Common myeloid progenitor, CD34-positive (primary cell): ENCODE data around the gene FUOM.

Experiments
- CTCF ChIA-PET: fragments of 350-600 bp; sonication (Branson Sonifier 250); formaldehyde crosslinking; loops from one replicate; lab custom pipeline; 2021; ENCODE audit warnings: antibody characterized with exemption; lab: Charles Lee
- POLR2A ChIA-PET: fragments of 350-600 bp; sonication (Branson Sonifier 250); formaldehyde crosslinking; loops from one replicate; lab custom pipeline; 2021; ENCODE audit warnings: antibody characterized with exemption; lab: Charles Lee
- DNase-seq, 3 donors: peaks; one replicate each; pipeline versions ENCODE4 v3.0.0 to v3.0.0-alpha.2; 2013
- H3K27ac ChIP-seq, 2 experiments: 1 replicate in 1 of 2; 2 replicates in 1 of 2; pipeline ENCODE4 v1.7.0; 2013; ENCODE audit warnings: inconsistent platforms in 2 of 2, low read length in 2 of 2, mild to moderate bottlenecking in 2 of 2, low read depth in 1 of 2, moderate library complexity in 1 of 2; ENCODE audit not compliant: severe bottlenecking in 2 of 2, insufficient read depth in 1 of 2, poor library complexity in 1 of 2
- H3K27me3 ChIP-seq, 5 experiments: replicated peaks in 2 of 5; 1 replicate in 3 of 5; 2 replicates in 2 of 5; pipeline versions ENCODE4 v1.6.1 to v1.7.0; 2013; ENCODE audit warnings: low read length in 4 of 5, mild to moderate bottlenecking in 2 of 5, moderate library complexity in 2 of 5, inconsistent platforms in 1 of 5; ENCODE audit not compliant: insufficient read depth in 5 of 5, control insufficient read depth in 4 of 5
- H3K36me3 ChIP-seq, 4 experiments: 1 replicate in 2 of 4; 2 replicates in 2 of 4; pipeline versions ENCODE4 v1.6.1 to v1.7.0; 2013; ENCODE audit warnings: low read length in 3 of 4, control low read depth in 1 of 4, mild to moderate bottlenecking in 1 of 4; ENCODE audit not compliant: control insufficient read depth in 4 of 4, insufficient read depth in 4 of 4
- H3K4me1 ChIP-seq, 4 experiments: 1 replicate in 3 of 4; 2 replicates in 1 of 4; pipeline versions ENCODE4 v1.6.1 to v1.7.1; 2013; ENCODE audit warnings: low read length in 3 of 4, mild to moderate bottlenecking in 3 of 4, control low read depth in 1 of 4, inconsistent platforms in 1 of 4, moderate library complexity in 1 of 4; ENCODE audit not compliant: control insufficient read depth in 4 of 4, insufficient read depth in 4 of 4; ENCODE audit errors: control extremely low read depth in 1 of 4
- H3K4me3 ChIP-seq, 7 experiments: 1 replicate in 4 of 7; 2 replicates in 3 of 7; pipeline versions ENCODE4 v1.5.1 to v1.7.0; 2013; ENCODE audit warnings: mild to moderate bottlenecking in 7 of 7, low read length in 6 of 7, moderate library complexity in 6 of 7, inconsistent platforms in 2 of 7, low read depth in 2 of 7, control low read depth in 1 of 7; ENCODE audit not compliant: insufficient read depth in 4 of 7, control insufficient read depth in 1 of 7; ENCODE audit errors: extremely low read depth in 1 of 7
- H3K9me3 ChIP-seq, 5 experiments: 1 replicate in 4 of 5; 2 replicates in 1 of 5; pipeline versions ENCODE4 v1.6.1 to v1.7.1; 2013; ENCODE audit warnings: low read length in 4 of 5, mild to moderate bottlenecking in 2 of 5, inconsistent platforms in 1 of 5, low read depth in 1 of 5, moderate library complexity in 1 of 5; ENCODE audit not compliant: control insufficient read depth in 4 of 5, insufficient read depth in 2 of 5; ENCODE audit errors: control extremely low read depth in 1 of 5
- WGBS: methylation state at CpG from one replicate; pipeline ENCODE4 v1.1.5; 2013; ENCODE audit not compliant: insufficient coverage; 5-methylcytosine and 5-hydroxymethylcytosine counted together

The FUOM gene

DNA sequence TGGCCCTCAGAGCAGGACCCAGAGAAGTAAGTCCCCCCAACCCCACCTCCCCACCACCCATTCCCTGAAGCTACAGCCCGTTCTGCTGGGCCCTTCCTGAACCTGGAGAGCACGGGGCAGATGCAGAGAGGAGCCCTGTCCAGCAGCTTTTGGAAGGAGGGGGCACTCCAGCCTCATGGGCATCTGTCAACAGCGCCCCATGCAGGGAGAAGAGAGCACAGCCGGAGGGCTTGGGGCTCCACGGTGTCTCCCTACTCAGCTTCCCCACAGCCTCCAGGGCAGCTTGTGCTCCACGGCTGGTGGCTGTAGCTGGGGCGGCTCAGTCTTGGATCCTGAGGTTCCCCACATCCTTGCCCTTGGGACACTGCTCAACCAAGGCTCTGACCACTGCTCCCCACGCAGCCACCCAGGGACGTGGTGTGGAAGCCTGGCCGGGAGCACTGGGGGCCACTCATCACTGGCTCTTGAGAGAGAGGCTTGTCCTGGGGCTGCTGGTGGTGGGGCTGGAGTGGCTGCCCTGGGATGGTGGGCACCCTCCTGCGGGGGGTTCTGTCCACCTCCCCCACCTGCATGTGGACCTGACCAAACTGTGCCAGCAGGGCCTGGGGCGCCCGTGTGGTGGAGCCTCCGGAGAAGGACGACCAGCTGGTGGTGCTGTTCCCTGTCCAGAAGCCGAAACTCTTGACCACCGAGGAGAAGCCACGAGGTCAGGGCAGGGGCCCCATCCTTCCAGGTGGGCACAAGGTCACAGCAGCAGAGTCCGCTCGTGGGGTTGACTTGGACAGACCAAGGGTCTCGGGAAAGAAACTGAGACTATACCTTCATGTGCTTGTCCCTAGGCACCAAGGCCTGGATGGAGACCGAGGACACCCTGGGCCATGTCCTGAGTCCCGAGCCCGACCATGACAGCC is 6.2 kb downstream of the FUOM start:
- H3K27me3 ChIP-seq: peaks cover 0 to 39% (median 7%) of the 10 kb centered on the region in 5 experiments
- WGBS: 79% methylated on average over 18 of the region's 24 CpGs
- H3K27ac ChIP-seq: no peak overlapping the region
- DNase-seq: no peak
- H3K9me3 ChIP-seq: no peaks in the 10 kb centered on the region
- peaks cover 0 to 8% (median 4%) of the 10 kb centered on the region in 4 experiments for H3K4me1 ChIP-seq
- ChIA-PET POLR2A (no interaction called here), CTCF (interaction anchor here (1.4 kb wide), 1 partner anchor 10 kb away, joined by 5 read pairs; no protein-coding TSS in a partner anchor)
- H3K4me3 ChIP-seq: no peak overlapping the region
- H3K36me3 ChIP-seq: no peaks in the 10 kb centered on the region

DNA sequence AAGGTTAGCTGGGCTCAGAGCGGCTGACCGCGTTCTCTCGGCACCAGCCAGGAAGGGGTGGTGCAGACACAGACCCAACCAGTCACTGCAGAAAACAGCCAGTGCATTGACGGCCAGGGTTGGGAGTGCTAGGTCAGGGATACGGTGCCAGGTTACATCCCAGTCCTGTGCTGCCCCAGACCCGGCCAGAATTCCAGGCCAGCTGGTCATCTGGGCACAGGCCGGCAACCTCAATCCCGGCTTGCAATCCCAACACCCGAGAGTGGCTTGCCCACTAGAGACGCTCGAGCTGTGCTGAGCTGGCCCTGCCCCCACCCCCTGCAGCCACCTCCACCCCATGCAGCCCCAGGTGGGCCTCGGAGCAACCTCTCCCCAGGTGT is 6.9 kb downstream of the FUOM start:
- ChIA-PET CTCF (no interaction called here), POLR2A (no interaction called here)
- 72% methylated on average over 11 of the region's 13 CpGs for WGBS
- Histone ChIP-seq H3K27ac (no peak overlapping the region), H3K36me3 (no peaks in the 10 kb centered on the region), H3K27me3 (peaks cover 0 to 45% (median 7%) of the 10 kb centered on the region in 5 experiments), H3K4me1 (peaks cover 0 to under 1% (median 0%) of the 10 kb centered on the region in 4 experiments), H3K9me3 (no peaks in the 10 kb centered on the region), H3K4me3 (no peak overlapping the region)
- DNase-seq: no peak

DNA sequence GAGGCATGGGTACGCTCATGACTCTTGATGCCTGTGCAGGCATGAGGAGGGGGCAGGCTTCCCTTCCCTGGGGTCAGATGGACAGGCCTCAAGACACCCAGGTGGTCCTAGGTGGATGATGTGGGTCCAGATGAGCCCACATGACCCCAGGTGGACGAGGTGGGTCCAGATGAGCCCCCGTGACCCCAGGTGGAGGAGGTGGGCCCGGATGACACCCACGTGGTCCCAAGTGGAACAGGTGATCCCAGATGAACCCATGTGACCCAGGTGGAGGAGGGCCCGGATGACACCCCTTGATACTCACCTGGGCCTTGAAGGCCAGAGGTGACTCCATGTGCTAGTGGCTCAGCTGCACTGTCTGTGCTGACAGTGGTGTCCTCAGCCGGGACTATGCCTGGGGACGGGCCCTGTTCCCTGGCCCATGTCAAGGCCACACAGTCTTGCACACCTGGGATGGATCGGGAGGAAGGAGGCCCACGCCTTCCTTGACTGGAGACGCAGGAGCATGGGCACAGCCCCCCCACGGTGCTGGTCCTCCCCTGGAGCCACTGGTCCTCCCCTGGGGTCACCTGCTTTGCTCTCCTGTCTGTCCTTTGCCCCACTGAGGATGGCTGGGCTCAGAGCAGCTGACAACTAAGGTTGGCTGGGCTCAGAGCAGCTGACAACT is 7.4 kb downstream of the FUOM start:
- 88% methylated on average over 9 of the region's 12 CpGs for WGBS
- H3K36me3 ChIP-seq: no peaks in the 10 kb centered on the region
- no peaks in the 10 kb centered on the region for H3K4me1 ChIP-seq
- no peak overlapping the region for H3K4me3 ChIP-seq
- H3K27me3 ChIP-seq: peaks cover 0 to 50% (median 7%) of the 10 kb centered on the region in 5 experiments
- CTCF ChIA-PET: no interaction called here
- H3K9me3 ChIP-seq: peaks cover 0 to 2% (median 0%) of the 10 kb centered on the region in 5 experiments
- POLR2A ChIA-PET: no interaction called here
- H3K27ac ChIP-seq: no peak overlapping the region
- no peak for DNase-seq

DNA sequence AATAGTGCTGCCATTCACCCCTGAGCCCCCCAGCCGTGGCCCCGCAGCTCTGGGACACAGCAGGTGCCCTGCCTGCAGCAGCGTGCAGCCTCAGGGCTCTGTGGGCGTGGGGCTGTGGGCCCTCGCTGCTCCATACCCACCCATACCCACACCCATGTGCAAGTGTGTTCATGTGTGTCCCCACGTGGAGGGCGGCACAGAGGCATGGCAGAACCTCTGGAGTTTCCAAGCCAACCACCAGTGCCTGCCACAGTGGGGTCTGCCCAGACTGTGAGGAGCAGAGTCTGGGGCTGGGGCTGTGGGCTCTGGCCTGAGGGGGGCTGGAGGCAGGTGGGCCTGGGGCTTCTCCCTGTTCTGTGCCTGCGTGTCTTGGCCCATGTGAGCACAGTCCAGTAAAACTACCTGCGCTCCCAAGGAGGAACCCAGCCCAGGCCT is 8.2 kb downstream of the FUOM start:
- POLR2A ChIA-PET: no interaction called here
- no peaks in the 10 kb centered on the region for H3K4me1 ChIP-seq
- H3K36me3 ChIP-seq: no peaks in the 10 kb centered on the region
- no peak for DNase-seq
- H3K27me3 ChIP-seq: peaks cover 0 to 59% (median 8%) of the 10 kb centered on the region in 5 experiments
- peaks cover 0 to 7% (median 0%) of the 10 kb centered on the region in 5 experiments for H3K9me3 ChIP-seq
- H3K27ac ChIP-seq: no peak overlapping the region
- CTCF ChIA-PET: no interaction called here
- H3K4me3 ChIP-seq: no peak overlapping the region
- 83% methylated on average over 5 of the region's 9 CpGs for WGBS

DNA sequence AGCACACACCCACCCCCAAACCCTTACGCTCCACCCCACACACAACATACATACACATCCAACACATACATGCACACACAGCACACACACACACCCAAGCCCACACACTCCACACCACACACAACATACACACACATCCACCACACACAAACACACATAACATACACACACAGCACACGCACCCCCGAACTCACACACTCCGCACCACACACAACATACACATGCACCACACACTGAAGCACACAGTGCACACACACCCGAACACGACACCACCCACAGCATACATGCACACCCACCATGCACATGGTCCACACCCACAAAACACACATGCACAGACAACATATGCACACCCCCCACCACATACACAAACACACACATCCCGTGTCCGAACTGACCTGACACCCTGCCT is 8.7 kb downstream of the FUOM start:
- Histone ChIP-seq H3K4me3 (no peak overlapping the region), H3K27ac (no peak overlapping the region), H3K4me1 (no peaks in the 10 kb centered on the region), H3K36me3 (no peaks in the 10 kb centered on the region), H3K9me3 (peaks cover 0 to 8% (median 0%) of the 10 kb centered on the region in 5 experiments), H3K27me3 (peaks cover 0 to 63% (median 12%) of the 10 kb centered on the region in 5 experiments)
- CTCF ChIA-PET: no interaction called here
- POLR2A ChIA-PET: no interaction called here
- WGBS: 100% methylated on average over 4 of the region's 8 CpGs
- no peak for DNase-seq

DNA sequence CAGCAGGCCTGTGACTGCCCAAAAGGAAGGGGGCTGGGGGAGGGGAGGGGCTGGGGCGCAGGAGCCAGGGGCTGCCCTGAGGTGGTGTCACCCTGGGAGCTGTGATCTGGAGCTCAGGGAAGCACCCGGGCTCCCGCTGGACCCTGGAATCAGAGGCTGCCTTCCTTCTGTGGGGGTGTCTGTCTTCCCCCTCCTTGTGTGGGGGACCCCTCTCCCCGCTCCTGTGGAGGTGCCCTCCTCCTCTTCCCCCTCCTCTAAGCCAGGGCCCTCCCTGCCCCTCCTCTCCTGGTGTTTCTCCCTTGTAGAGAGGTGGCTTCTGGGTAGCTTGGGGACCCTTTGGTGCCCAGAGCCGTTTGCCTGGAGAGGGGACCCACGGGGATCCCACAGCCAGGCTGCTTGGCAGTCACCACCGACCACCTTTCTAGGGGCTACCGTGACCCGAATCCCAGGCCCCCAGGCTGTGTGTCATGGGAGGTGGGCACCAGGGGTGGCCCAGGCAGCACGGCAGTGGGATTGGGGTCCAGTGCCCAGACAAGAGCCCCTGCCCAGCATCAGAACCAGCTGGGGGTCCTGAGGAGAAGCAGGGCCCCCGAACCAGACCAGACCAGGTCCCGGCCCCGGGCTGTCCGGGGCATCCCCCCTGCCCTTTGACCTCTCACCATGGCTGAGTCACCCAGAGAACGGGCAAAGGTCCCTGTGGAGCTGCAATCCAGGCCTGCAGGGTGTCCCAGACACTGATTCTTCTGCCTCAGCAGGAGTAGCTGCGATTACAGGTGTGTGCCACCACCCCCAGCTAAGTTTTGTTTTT is 9.9 kb downstream of the FUOM start:
- H3K4me3 ChIP-seq: no peak overlapping the region
- POLR2A ChIA-PET: no interaction called here
- peaks cover 0 to 72% (median 12%) of the 10 kb centered on the region in 5 experiments for H3K27me3 ChIP-seq
- H3K27ac ChIP-seq: no peak overlapping the region
- WGBS: 81% methylated on average over 12 of the region's 16 CpGs
- peaks cover 0 to 5% (median 0%) of the 10 kb centered on the region in 4 experiments for H3K4me1 ChIP-seq
- CTCF ChIA-PET: interaction anchor here (1.0 to 1.1 kb wide), 2 partner anchors 18 to 19 kb away, joined by 3 to 4 read pairs; no protein-coding TSS in a partner anchor
- no peak for DNase-seq
- H3K36me3 ChIP-seq: no peaks in the 10 kb centered on the region
- peaks cover 0 to 8% (median 0%) of the 10 kb centered on the region in 5 experiments for H3K9me3 ChIP-seq
